ENCODE measurements around the gene LAMA3.

The LAMA3 gene

DNA sequence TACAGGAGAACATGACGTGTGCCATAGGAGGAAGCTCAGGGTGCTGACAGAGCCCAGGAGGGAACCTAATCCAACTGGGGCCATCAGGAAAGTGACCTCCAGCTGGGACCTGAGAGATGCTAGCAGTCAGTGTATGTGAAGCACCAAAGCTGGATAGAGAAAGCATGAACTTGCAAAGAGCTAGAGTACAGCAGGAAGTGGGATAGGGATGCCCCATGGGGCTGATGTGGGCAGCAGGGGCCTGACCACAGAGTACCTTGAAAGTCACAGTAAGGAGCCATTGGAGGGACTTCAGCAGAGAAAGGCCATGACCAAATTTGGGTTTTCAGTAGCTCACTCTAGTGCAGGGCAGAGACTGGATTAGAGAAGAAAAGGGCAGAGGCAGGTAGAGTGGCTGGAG lies 233.7 kb downstream of the LAMA3 start:
- H3K27me3 ChIP-seq (ENCODE audit: insufficient read depth, low read length, poor library complexity, severe bottlenecking) = no peaks in the 10 kb centered on the region
- no peaks in the 10 kb centered on the region for H3K9me2 ChIP-seq (replicated peaks; ENCODE audit: low read depth, low read length)
- H3K9ac ChIP-seq (ENCODE audit: low read depth, low read length, poor library complexity, severe bottlenecking) = no peak overlapping the region
- no peaks in the 10 kb centered on the region for H3K79me2 ChIP-seq (ENCODE audit: insufficient read depth, low read length)
- no peak overlapping the region for H3K4me3 ChIP-seq (ENCODE audit: low read length, poor library complexity, severe bottlenecking)
- no peak overlapping the region for H2AFZ ChIP-seq (ENCODE audit: low read length)
- H4K20me1 ChIP-seq (ENCODE audit: insufficient read depth, low read length, poor library complexity, severe bottlenecking) = no peaks in the 10 kb centered on the region
- peaks cover 11% of the 10 kb centered on the region for H3K4me1 ChIP-seq (ENCODE audit: insufficient read depth, low read length, poor library complexity, severe bottlenecking)
- H3K4me2 ChIP-seq (ENCODE audit: low read depth, low read length, poor library complexity, severe bottlenecking) = peak overlapping the region; percentile 16
- H3F3A ChIP-seq (ENCODE audit: low read depth) = no peaks in the 10 kb centered on the region
- no peaks in the 10 kb centered on the region for H3K36me3 ChIP-seq (ENCODE audit: insufficient read depth, low read length)
- H3K9me3 ChIP-seq (ENCODE audit: insufficient read depth, low read depth, low read length) = no peaks in the 10 kb centered on the region
- TF ChIP-seq EZH2phosphoT487 (IDR thresholded peaks at IDR 0.05; ENCODE audit: borderline replicate concordance) = no peak
- TF ChIP-seq, protein P1, sequence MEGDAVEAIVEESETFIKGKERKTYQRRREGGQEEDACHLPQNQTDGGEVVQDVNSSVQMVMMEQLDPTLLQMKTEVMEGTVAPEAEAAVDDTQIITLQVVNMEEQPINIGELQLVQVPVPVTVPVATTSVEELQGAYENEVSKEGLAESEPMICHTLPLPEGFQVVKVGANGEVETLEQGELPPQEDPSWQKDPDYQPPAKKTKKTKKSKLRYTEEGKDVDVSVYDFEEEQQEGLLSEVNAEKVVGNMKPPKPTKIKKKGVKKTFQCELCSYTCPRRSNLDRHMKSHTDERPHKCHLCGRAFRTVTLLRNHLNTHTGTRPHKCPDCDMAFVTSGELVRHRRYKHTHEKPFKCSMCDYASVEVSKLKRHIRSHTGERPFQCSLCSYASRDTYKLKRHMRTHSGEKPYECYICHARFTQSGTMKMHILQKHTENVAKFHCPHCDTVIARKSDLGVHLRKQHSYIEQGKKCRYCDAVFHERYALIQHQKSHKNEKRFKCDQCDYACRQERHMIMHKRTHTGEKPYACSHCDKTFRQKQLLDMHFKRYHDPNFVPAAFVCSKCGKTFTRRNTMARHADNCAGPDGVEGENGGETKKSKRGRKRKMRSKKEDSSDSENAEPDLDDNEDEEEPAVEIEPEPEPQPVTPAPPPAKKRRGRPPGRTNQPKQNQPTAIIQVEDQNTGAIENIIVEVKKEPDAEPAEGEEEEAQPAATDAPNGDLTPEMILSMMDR (conservative IDR thresholded peaks at IDR 0.05; ENCODE audit: low read length) = no peak

DNA sequence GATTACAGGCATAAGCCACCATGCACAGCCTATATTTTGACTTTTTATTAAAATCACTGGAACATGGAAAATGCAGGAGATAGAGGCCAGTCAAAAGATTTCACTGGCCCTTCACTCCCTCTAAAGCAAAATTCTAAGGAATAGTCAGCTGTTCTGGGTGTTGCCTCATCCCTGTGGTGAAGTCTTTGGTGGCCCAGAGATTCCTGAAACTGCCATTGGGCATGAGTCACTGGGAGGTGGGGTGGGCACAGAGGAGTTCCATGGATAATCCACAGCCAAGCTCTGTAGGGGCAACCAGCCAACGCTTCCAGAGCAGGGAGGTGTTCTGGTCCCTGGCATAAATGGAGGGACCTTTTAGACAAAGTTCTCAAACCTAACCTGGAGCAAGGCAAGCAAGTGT lies 235.6 kb downstream of the LAMA3 start:
- H3K36me3 ChIP-seq (ENCODE audit: insufficient read depth, low read length) = no peaks in the 10 kb centered on the region
- no peaks in the 10 kb centered on the region for H3K9me2 ChIP-seq (replicated peaks; ENCODE audit: low read depth, low read length)
- no peaks in the 10 kb centered on the region for H3F3A ChIP-seq (ENCODE audit: low read depth)
- peaks cover 11% of the 10 kb centered on the region for H3K4me1 ChIP-seq (ENCODE audit: insufficient read depth, low read length, poor library complexity, severe bottlenecking)
- H3K4me2 ChIP-seq (ENCODE audit: low read depth, low read length, poor library complexity, severe bottlenecking) = no peak overlapping the region
- no peak for TF ChIP-seq EZH2phosphoT487 (IDR thresholded peaks at IDR 0.05; ENCODE audit: borderline replicate concordance)
- TF ChIP-seq, protein P1 (conservative IDR thresholded peaks at IDR 0.05; ENCODE audit: low read length) = no peak
- H3K27me3 ChIP-seq (ENCODE audit: insufficient read depth, low read length, poor library complexity, severe bottlenecking) = no peaks in the 10 kb centered on the region
- H3K79me2 ChIP-seq (ENCODE audit: insufficient read depth, low read length) = no peaks in the 10 kb centered on the region
- H3K9ac ChIP-seq (ENCODE audit: low read depth, low read length, poor library complexity, severe bottlenecking) = no peak overlapping the region
- no peaks in the 10 kb centered on the region for H3K9me3 ChIP-seq (ENCODE audit: insufficient read depth, low read depth, low read length)
- no peak overlapping the region for H3K4me3 ChIP-seq (ENCODE audit: low read length, poor library complexity, severe bottlenecking)
- H2AFZ ChIP-seq (ENCODE audit: low read length) = no peak overlapping the region
- no peaks in the 10 kb centered on the region for H4K20me1 ChIP-seq (ENCODE audit: insufficient read depth, low read length, poor library complexity, severe bottlenecking)

DNA sequence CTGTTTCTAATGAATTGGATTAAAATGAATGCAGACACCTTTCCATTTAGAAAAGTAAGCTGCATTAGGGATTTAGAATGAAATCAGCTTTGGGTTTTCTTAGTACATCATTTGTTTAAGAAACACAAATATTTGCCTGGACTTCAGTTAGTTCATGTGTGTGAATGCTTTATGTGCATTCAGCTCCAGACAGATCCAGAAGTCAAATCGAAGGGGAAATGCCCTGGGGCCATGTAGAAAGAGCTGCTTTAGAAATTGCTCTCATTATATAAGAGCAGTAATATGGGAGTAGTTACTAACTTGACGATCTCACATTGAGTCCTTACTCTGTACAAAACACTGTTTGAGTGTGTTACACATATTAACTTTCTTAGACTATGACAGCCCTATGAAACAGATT lies 237.3 kb downstream of the LAMA3 start:
- no peaks in the 10 kb centered on the region for H3K79me2 ChIP-seq (ENCODE audit: insufficient read depth, low read length)
- no peaks in the 10 kb centered on the region for H3K9me2 ChIP-seq (replicated peaks; ENCODE audit: low read depth, low read length)
- no peak overlapping the region for H2AFZ ChIP-seq (ENCODE audit: low read length)
- TF ChIP-seq EZH2phosphoT487 (IDR thresholded peaks at IDR 0.05; ENCODE audit: borderline replicate concordance) = no peak
- TF ChIP-seq, protein P1 (conservative IDR thresholded peaks at IDR 0.05; ENCODE audit: low read length) = no peak
- peaks cover 11% of the 10 kb centered on the region for H3K4me1 ChIP-seq (ENCODE audit: insufficient read depth, low read length, poor library complexity, severe bottlenecking)
- H3K27me3 ChIP-seq (ENCODE audit: insufficient read depth, low read length, poor library complexity, severe bottlenecking) = no peaks in the 10 kb centered on the region
- no peaks in the 10 kb centered on the region for H3K36me3 ChIP-seq (ENCODE audit: insufficient read depth, low read length)
- H3K9me3 ChIP-seq (ENCODE audit: insufficient read depth, low read depth, low read length) = no peaks in the 10 kb centered on the region
- no peaks in the 10 kb centered on the region for H4K20me1 ChIP-seq (ENCODE audit: insufficient read depth, low read length, poor library complexity, severe bottlenecking)
- H3K4me2 ChIP-seq (ENCODE audit: low read depth, low read length, poor library complexity, severe bottlenecking) = no peak overlapping the region
- no peak overlapping the region for H3K9ac ChIP-seq (ENCODE audit: low read depth, low read length, poor library complexity, severe bottlenecking)
- H3F3A ChIP-seq (ENCODE audit: low read depth) = no peaks in the 10 kb centered on the region
- H3K4me3 ChIP-seq (ENCODE audit: low read length, poor library complexity, severe bottlenecking) = no peak overlapping the region

All from Loucy (cell line).